ENCODE results near the gene RPL4.

DNA sequence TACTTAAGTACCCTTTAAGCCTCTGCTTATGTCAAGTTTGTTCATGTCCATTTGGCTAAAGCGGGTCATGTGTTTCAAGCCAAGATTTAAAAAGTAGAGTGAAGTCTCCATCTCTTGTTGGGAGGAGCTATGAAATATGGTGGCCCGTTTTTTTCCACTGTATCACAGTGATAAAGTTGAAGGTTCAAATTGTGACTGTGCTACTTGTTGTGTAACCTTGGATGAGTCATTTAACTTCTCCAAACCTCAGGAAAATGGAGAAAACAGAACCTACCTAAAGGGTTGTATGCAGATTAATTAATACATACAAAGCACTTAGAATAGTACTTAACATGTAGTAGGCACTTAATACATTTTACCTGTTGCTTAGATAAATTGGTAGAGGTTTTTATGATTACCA is 50.5 kb downstream of the RPL4 start:
- TF ChIP-seq CTCF (IDR thresholded peaks at IDR 0.05; ENCODE audit: low read depth, low read length, poor library complexity, severe bottlenecking) (no peak), EZH2phosphoT487 (IDR thresholded peaks at IDR 0.05; ENCODE audit: borderline replicate concordance, low read length) (no peak)
